SK-N-SH (cell line): ENCODE measurements around the gene NDEL1. TPM values are rescaled to one million over a fixed set of nuclear protein-coding genes. Genes with fewer than 3 reads are reported as not detected.

Experiments
- CTCF ChIA-PET: fragments of 300-600, 350-600 bp; formaldehyde crosslinking; extraction: SDS; loops from one replicate; lab custom pipeline; 2021; lab: Yijun Ruan, JAX
- POLR2A ChIA-PET: fragments of 350-600 bp; sonication (Branson Sonifier 250); formaldehyde crosslinking; extraction: SDS; loops from one replicate; lab custom pipeline; 2020; ENCODE audit warnings: antibody characterized with exemption, inconsistent platforms; lab: Yijun Ruan, JAX
- DNase-seq: peaks from one replicate; pipeline ENCODE4 v3.0.0; 2012
- H2AFZ ChIP-seq: fragments of 200-600 bp; sonication (generic); 2 replicates; pipeline ENCODE4 v1.8.1; 2016; ENCODE audit warnings: antibody characterized with exemption, mild to moderate bottlenecking, low read depth
- H3F3A ChIP-seq: fragments of 200-600 bp; sonication (generic); replicated peaks from 2 replicates; pipeline ENCODE3; 2016; ENCODE audit warnings: antibody characterized with exemption, mild to moderate bottlenecking; ENCODE audit not compliant: insufficient read depth
- H3K27ac ChIP-seq, 2 experiments: fragments of 200-500 bp in 1 of 2; fragments of 200-600 bp in 1 of 2; sonication (Bioruptor generic) in 1 of 2; sonication (generic), shearing (Covaris generic) in 1 of 2; 2 replicates each; pipeline versions ENCODE4 v1.5.1 to v1.6.1; 2014 to 2016; ENCODE audit warnings: low read depth in 2 of 2, inconsistent platforms in 1 of 2, low read length in 1 of 2, mild to moderate bottlenecking in 1 of 2, mixed read lengths in 1 of 2
- H3K27me3 ChIP-seq: fragments of 200-600 bp; sonication (generic), shearing (Covaris generic); 2 replicates; pipeline ENCODE4 v1.6.1; 2016; ENCODE audit warnings: mixed run types; ENCODE audit not compliant: insufficient read depth
- H3K36me3 ChIP-seq, 2 experiments: fragments of 200-500 bp in 1 of 2; fragments of 200-600 bp in 1 of 2; sonication (Bioruptor generic) in 1 of 2; sonication (generic) in 1 of 2; replicated peaks in 1 of 2; 2 replicates each; pipeline versions ENCODE3 to v1.5.1; 2014 to 2016; ENCODE audit warnings: low read length in 1 of 2, mild to moderate bottlenecking in 1 of 2; ENCODE audit not compliant: insufficient read depth in 2 of 2, control insufficient read depth in 1 of 2
- H3K4me1 ChIP-seq, 2 experiments: fragments of 200-500 bp in 1 of 2; fragments of 200-600 bp in 1 of 2; sonication (Bioruptor generic) in 1 of 2; sonication (generic), shearing (Covaris generic) in 1 of 2; 2 replicates each; pipeline versions ENCODE4 v1.5.1 to v1.6.1; 2014 to 2016; ENCODE audit warnings: low read depth in 1 of 2, low read length in 1 of 2, mixed run types in 1 of 2; ENCODE audit not compliant: insufficient read depth in 2 of 2, control insufficient read depth in 1 of 2
- H3K4me2 ChIP-seq: fragments of 200-600 bp; sonication (generic), shearing (Covaris generic); 2 replicates; pipeline ENCODE4 v1.6.1; 2017; ENCODE audit warnings: mixed run types
- H3K4me3 ChIP-seq, 2 experiments: fragments of 200-500 bp in 1 of 2; fragments of 200-600 bp in 1 of 2; sonication (Bioruptor generic) in 1 of 2; sonication (generic), shearing (Covaris generic) in 1 of 2; 2 replicates each; pipeline versions ENCODE4 v1.5.1 to v1.8.1; 2014 to 2016; ENCODE audit warnings: low read depth in 2 of 2, inconsistent platforms in 1 of 2, low read length in 1 of 2, mild to moderate bottlenecking in 1 of 2, mixed read lengths in 1 of 2, moderate library complexity in 1 of 2
- H3K79me2 ChIP-seq: fragments of 200-600 bp; sonication (generic); 2 replicates; pipeline ENCODE4 v1.8.1; 2017; ENCODE audit warnings: mild to moderate bottlenecking; ENCODE audit not compliant: insufficient read depth
- H3K9ac ChIP-seq: fragments of 200-600 bp; sonication (generic); 2 replicates; pipeline ENCODE4 v1.6.1; 2017; ENCODE audit warnings: mixed run types
- H3K9me2 ChIP-seq: fragments of 200-600 bp; sonication (generic); 2 replicates; pipeline ENCODE4 v1.6.1; 2017; ENCODE audit warnings: mixed run types
- H3K9me3 ChIP-seq: fragments of 200-600 bp; sonication (generic); 2 replicates; pipeline ENCODE4 v1.6.1; 2017; ENCODE audit warnings: mixed run types, mild to moderate bottlenecking, moderate library complexity
- H4K20me1 ChIP-seq: fragments of 200-600 bp; sonication (generic); 2 replicates; pipeline ENCODE4 v1.6.1; 2017; ENCODE audit warnings: mild to moderate bottlenecking, mixed run types; ENCODE audit not compliant: insufficient read depth
- CHD2 ChIP-seq: fragments of 150-350 bp; IDR thresholded peaks from 2 replicates; pipeline ENCODE4 v1.6.1; 2018; ENCODE audit warnings: low read length; ENCODE audit not compliant: partially characterized antibody
- CTCF ChIP-seq: fragments of 200-600 bp; sonication (generic); IDR thresholded peaks from 2 replicates; pipeline ENCODE4 v1.6.1; 2017; ENCODE audit warnings: antibody characterized with exemption, mild to moderate bottlenecking, moderate library complexity
- ELF1 ChIP-seq: IDR thresholded peaks from 2 replicates; pipeline ENCODE4 v1.4.0; 2012
- FOSL2 ChIP-seq: IDR thresholded peaks from 2 replicates; pipeline ENCODE4 v1.4.0; 2012; ENCODE audit warnings: low read depth, mild to moderate bottlenecking, moderate library complexity, borderline replicate concordance
- FOXM1 ChIP-seq: IDR thresholded peaks from 2 replicates; pipeline ENCODE4 v1.4.0; 2012; ENCODE audit warnings: low read depth, mild to moderate bottlenecking
- GABPA ChIP-seq: IDR thresholded peaks from 2 replicates; pipeline ENCODE4 v1.4.0; 2012; ENCODE audit warnings: low read depth, mild to moderate bottlenecking
- MAX ChIP-seq: IDR thresholded peaks from 2 replicates; pipeline ENCODE4 v1.4.0; 2012; ENCODE audit warnings: low read depth
- NFIC ChIP-seq: IDR thresholded peaks from 2 replicates; pipeline ENCODE4 v1.4.0; 2012; ENCODE audit warnings: borderline replicate concordance
- NRF1 ChIP-seq: IDR thresholded peaks from 2 replicates; pipeline ENCODE4 v1.6.1; 2012; ENCODE audit warnings: low read depth, mild to moderate bottlenecking, low read length
- RCOR1 ChIP-seq: fragments of 150-350 bp; IDR thresholded peaks from 2 replicates; pipeline ENCODE4 v1.6.1; 2017; ENCODE audit warnings: antibody characterized with exemption, low read length
- RFX5 ChIP-seq: IDR thresholded peaks from 2 replicates; pipeline ENCODE4 v1.6.1; 2012; ENCODE audit warnings: mild to moderate bottlenecking, improper control_type of control experiment, low read length
- RXRA ChIP-seq: IDR thresholded peaks from 2 replicates; pipeline ENCODE4 v1.4.0; 2012; ENCODE audit warnings: low read depth, mild to moderate bottlenecking, borderline replicate concordance
- SIN3A ChIP-seq: IDR thresholded peaks from 2 replicates; pipeline ENCODE4 v1.6.1; 2012; ENCODE audit warnings: low read depth, mild to moderate bottlenecking, low read length, moderate library complexity, borderline replicate concordance
- TAF1 ChIP-seq: IDR thresholded peaks from 2 replicates; pipeline ENCODE4 v1.6.1; 2012; ENCODE audit warnings: low read depth, mild to moderate bottlenecking, low read length, moderate library complexity, borderline replicate concordance
- TCF12 ChIP-seq: IDR thresholded peaks from 2 replicates; pipeline ENCODE4 v1.4.0; 2012
- YY1 ChIP-seq: IDR thresholded peaks from 2 replicates; pipeline ENCODE4 v1.4.0; 2012; ENCODE audit warnings: low read depth, mild to moderate bottlenecking
- WGBS: methylation state at CpG from one replicate; pipeline ENCODE4 v1.1.6; 2017; ENCODE audit warnings: low lambda C conversion rate; 5-methylcytosine and 5-hydroxymethylcytosine counted together
- polyA plus RNA-seq, 3 experiments: library from polyadenylated mRNA; depleted of rRNA; stranded (reverse); fragments of >200 nt; gene quantifications; 2 replicates each; pipeline ENCODE4 v1.2.3, GENCODE V29; 2012
- TF ChIP-seq, protein P1 (sequence below): IDR thresholded peaks from 2 replicates; pipeline ENCODE4; 2012
- TF ChIP-seq, protein P2 (sequence below): IDR thresholded peaks from 2 replicates; pipeline ENCODE4 v1.4.0; 2012; ENCODE audit warnings: low read depth, borderline replicate concordance
- TF ChIP-seq, protein P3 (sequence below): fragments of 150-350 bp; IDR thresholded peaks from 2 replicates; pipeline ENCODE4 v1.6.1; 2016; ENCODE audit warnings: mild to moderate bottlenecking, low read depth, low read length

NDEL1 gene
- polyA plus RNA-seq, 1 of the 3 experiments (the other 2 are of a cell fraction), result 49.5 TPM

DNA sequence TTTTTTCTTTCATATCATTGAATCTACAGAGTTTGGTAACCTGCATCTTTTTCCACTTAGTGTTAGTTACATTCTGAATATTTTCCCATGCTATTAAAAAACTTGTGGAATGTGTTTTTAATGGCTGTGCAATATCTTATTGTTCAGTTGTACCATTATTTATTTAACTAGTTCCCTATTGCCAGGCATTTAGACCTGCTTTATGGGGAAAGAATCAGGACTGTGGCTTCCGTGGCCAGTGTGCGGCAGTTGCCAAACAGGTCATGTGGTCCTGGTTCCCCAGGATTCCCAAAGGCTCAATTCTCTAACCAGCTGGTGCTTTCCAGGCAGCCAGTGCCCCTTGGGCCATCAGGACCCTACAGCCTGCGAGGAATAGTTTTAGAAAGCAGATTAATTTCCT is 30.8 kb downstream of the NDEL1 start:
- no peaks in the 10 kb centered on the region for H3K27me3 ChIP-seq
- peaks cover 59% of the 10 kb centered on the region for H4K20me1 ChIP-seq
- H2AFZ ChIP-seq, result no peak overlapping the region
- no peaks in the 10 kb centered on the region; a peak in 2 of 4 replicates for H3K4me1 ChIP-seq
- WGBS, result 93% methylated on average over 3 of the region's 3 CpGs
- POLR2A ChIA-PET, result no interaction called here
- CTCF ChIA-PET, result interaction anchor here (0.9 kb wide), 1 partner anchor 81 kb away, joined by 3 read pairs; no protein-coding TSS in a partner anchor
- H3K27ac ChIP-seq, result peak overlapping the region in 1 of 2 experiments; percentile 51; a peak in 1 of 4 replicates
- peaks cover 26 to 57% of the 10 kb centered on the region in 2 experiments for H3K36me3 ChIP-seq
- no peaks in the 10 kb centered on the region for H3K9me2 ChIP-seq
- no peak overlapping the region for H3K9ac ChIP-seq
- H3K4me2 ChIP-seq, result no peak overlapping the region
- H3F3A ChIP-seq, result peaks cover 6% of the 10 kb centered on the region
- DNase-seq, result no peak
- H3K4me3 ChIP-seq, result no peak overlapping the region
- no peak for TF ChIP-seq RXRA
- no peak for TF ChIP-seq RCOR1
- no peak for TF ChIP-seq FOXM1
- TF ChIP-seq MAX, result no peak
- TF ChIP-seq GABPA, result no peak
- TF ChIP-seq RFX5, result no peak
- no peak for TF ChIP-seq NFIC
- TF ChIP-seq TAF1, result no peak
- TF ChIP-seq YY1, result no peak
- TF ChIP-seq CTCF, result no peak
- H3K79me2 ChIP-seq, result peaks cover 54% of the 10 kb centered on the region
- no peaks in the 10 kb centered on the region for H3K9me3 ChIP-seq

DNA sequence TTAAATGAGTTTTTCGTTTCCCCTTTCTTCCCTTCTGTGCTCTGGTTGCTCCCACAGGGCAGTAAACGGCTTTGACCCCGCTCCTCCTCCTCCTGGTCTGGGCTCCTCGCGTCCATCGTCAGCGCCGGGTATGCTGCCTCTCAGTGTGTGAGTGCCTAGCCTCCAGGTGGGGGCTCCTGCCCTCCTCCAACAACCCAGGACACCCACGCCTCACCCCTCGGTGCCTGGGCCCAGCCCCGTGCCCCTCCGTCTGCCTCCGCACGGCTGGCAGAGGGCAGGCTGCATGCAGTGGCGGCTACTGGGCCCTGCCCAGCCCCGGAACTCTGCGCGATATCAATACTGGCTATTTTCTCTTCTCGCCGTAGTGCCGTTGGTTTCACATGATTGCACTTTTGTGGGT is 31.2 kb downstream of the NDEL1 start:
- Histone ChIP-seq H3K4me1 (no peaks in the 10 kb centered on the region; a peak in 2 of 4 replicates), H3K9ac (no peak overlapping the region), H2AFZ (no peak overlapping the region), H3K27me3 (no peaks in the 10 kb centered on the region), H3K9me3 (no peaks in the 10 kb centered on the region), H3K27ac (peak overlapping the region in 1 of 2 experiments; percentile 51; a peak in 1 of 4 replicates), H3K4me2 (no peak overlapping the region), H4K20me1 (peaks cover 57% of the 10 kb centered on the region), H3F3A (peaks cover 10% of the 10 kb centered on the region), H3K9me2 (no peaks in the 10 kb centered on the region), H3K4me3 (no peak overlapping the region), H3K79me2 (peaks cover 50% of the 10 kb centered on the region), H3K36me3 (peaks cover 26 to 57% of the 10 kb centered on the region in 2 experiments)
- ChIA-PET POLR2A (no interaction called here), CTCF (interaction anchor here (0.9 kb wide), 1 partner anchor 82 kb away, joined by 3 read pairs; no protein-coding TSS in a partner anchor)
- no peak for DNase-seq
- 96% methylated on average over 21 of the region's 21 CpGs for WGBS
- TF ChIP-seq ELF1 (no peak), RCOR1 (no peak), CHD2 (no peak), CTCF (no peak), YY1 (no peak), SIN3A (no peak), TCF12 (no peak), NRF1 (no peak), NFIC (no peak), FOSL2 (no peak), RXRA (no peak), FOXM1 (no peak)
- TF ChIP-seq, protein P1, sequence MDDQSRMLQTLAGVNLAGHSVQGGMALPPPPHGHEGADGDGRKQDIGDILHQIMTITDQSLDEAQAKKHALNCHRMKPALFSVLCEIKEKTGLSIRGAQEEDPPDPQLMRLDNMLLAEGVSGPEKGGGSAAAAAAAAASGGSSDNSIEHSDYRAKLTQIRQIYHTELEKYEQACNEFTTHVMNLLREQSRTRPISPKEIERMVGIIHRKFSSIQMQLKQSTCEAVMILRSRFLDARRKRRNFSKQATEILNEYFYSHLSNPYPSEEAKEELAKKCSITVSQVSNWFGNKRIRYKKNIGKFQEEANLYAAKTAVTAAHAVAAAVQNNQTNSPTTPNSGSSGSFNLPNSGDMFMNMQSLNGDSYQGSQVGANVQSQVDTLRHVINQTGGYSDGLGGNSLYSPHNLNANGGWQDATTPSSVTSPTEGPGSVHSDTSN, result no peak
- TF ChIP-seq, protein P2, sequence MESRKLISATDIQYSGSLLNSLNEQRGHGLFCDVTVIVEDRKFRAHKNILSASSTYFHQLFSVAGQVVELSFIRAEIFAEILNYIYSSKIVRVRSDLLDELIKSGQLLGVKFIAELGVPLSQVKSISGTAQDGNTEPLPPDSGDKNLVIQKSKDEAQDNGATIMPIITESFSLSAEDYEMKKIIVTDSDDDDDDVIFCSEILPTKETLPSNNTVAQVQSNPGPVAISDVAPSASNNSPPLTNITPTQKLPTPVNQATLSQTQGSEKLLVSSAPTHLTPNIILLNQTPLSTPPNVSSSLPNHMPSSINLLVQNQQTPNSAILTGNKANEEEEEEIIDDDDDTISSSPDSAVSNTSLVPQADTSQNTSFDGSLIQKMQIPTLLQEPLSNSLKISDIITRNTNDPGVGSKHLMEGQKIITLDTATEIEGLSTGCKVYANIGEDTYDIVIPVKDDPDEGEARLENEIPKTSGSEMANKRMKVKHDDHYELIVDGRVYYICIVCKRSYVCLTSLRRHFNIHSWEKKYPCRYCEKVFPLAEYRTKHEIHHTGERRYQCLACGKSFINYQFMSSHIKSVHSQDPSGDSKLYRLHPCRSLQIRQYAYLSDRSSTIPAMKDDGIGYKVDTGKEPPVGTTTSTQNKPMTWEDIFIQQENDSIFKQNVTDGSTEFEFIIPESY, result no peak
- TF ChIP-seq, protein P3, sequence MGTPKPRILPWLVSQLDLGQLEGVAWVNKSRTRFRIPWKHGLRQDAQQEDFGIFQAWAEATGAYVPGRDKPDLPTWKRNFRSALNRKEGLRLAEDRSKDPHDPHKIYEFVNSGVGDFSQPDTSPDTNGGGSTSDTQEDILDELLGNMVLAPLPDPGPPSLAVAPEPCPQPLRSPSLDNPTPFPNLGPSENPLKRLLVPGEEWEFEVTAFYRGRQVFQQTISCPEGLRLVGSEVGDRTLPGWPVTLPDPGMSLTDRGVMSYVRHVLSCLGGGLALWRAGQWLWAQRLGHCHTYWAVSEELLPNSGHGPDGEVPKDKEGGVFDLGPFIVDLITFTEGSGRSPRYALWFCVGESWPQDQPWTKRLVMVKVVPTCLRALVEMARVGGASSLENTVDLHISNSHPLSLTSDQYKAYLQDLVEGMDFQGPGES, result no peak
